Testis (tissue), 3 donors: ENCODE results near the gene RANBP9. TPM values are rescaled to one million over a fixed set of nuclear protein-coding genes. Genes with fewer than 3 reads are reported as not detected.

Experiments used
- DNase-seq: peaks from one replicate; pipeline ENCODE4 v3.0.0-alpha.2; 2019
- H3K27ac ChIP-seq, 2 donors: fragments of 200-600 bp; sonication (generic); one replicate each; pipeline ENCODE4 v1.5.1; 2019
- H3K27me3 ChIP-seq: fragments of 200-600 bp; sonication (generic); one replicate; pipeline ENCODE4 v1.5.1; 2019
- H3K36me3 ChIP-seq: fragments of 200-600 bp; sonication (generic); one replicate; pipeline ENCODE4 v1.5.1; 2017; ENCODE audit warnings: low read depth; ENCODE audit errors: missing control alignments
- H3K4me1 ChIP-seq: fragments of 200-600 bp; sonication (generic); one replicate; pipeline ENCODE4 v1.5.1; 2019
- H3K4me3 ChIP-seq, 2 donors: fragments of 200-600 bp; sonication (generic); one replicate each; pipeline ENCODE4 v1.5.1; 2017 to 2019
- H3K9me3 ChIP-seq: fragments of 200-600 bp; sonication (generic); one replicate; pipeline ENCODE4 v1.5.1; 2017
- CTCF ChIP-seq, 3 experiments: fragments of 450-650 bp in 2 of 3; fragments of 200-600 bp in 1 of 3; sonication (generic) in 1 of 3; IDR thresholded peaks; one replicate each; pipeline ENCODE4 v1.5.1; 2016 to 2019; ENCODE audit warnings: antibody characterized with exemption in 3 of 3, mild to moderate bottlenecking in 2 of 3, moderate library complexity in 1 of 3
- POLR2A ChIP-seq: fragments of 450-650 bp; IDR thresholded peaks from one replicate; pipeline ENCODE4 v1.6.1; 2017; ENCODE audit warnings: antibody characterized with exemption, mild to moderate bottlenecking, moderate library complexity
- WGBS, 2 donors: methylation state at CpG; one replicate each; pipeline ENCODE4 v1.1.5; 2018; 5-methylcytosine and 5-hydroxymethylcytosine counted together
- intact Hi-C: fragments of 100-400 bp; cut with DNase I; formaldehyde crosslinking; loops from one replicate; pipeline ENCODE4 v1.15.1; 2023; ENCODE audit warnings: low total_unique reads
- polyA plus RNA-seq: library from polyadenylated mRNA; stranded (reverse); fragments of 350-450 nt; fragmentation: Illumina TruSeq; extraction: RNeasy Lipid Tissue Mini Kit (QIAGEN cat#74804); gene quantifications from one replicate; pipeline ENCODE4 v1.2.3, GENCODE V29; 2014; ENCODE audit warnings: low read depth, low replicate concordance; ENCODE audit not compliant: insufficient read depth
- total RNA-seq, 2 donors: library from RNA; depleted of rRNA; stranded (reverse); fragments of >200 nt; gene quantifications; one replicate each; pipeline ENCODE4 v1.2.3, GENCODE V29; 2016

RANBP9 gene
- total and polyA plus RNA-seq, 3 donors from 2014 or later, result 114 to 265 (median 131) TPM

- Histone ChIP-seq H3K4me1 (peaks cover 9% of the 10 kb centered on the region), H3K27me3 (no peaks in the 10 kb centered on the region), H3K36me3 (no peaks in the 10 kb centered on the region), H3K4me3 (peak within 1 kb of the TSS; percentile 92 to 94), H3K27ac (peak within 1 kb of the TSS; percentile 81 to 93), H3K9me3 (no peaks in the 10 kb centered on the region)
- peak; percentile 98 for DNase-seq
- WGBS, 2 donors, result 1% methylated on average over 34 to 71 of the region's 85 CpGs
- intact Hi-C loops, result no loop called here
- peak; percentile 83 to 99 (median 98) for TF ChIP-seq CTCF (IDR thresholded peaks at IDR 0.05)
- TF ChIP-seq POLR2A, result peak; percentile 34
These were observed 96.5 kb downstream of the RANBP9 start, which contains the start of gene NOL7 for GRCh38 chr6:13614926-13615791. Gene NOL7 (plus strand): TSS chr6:13615335. CDS start chr6:13615359, 24 bp downstream.

- Histone ChIP-seq H3K4me3 (peak overlapping the region; percentile 92 to 94), H3K27me3 (no peaks in the 10 kb centered on the region), H3K4me1 (peaks cover 9% of the 10 kb centered on the region), H3K27ac (peak overlapping the region; percentile 81 to 93), H3K9me3 (no peaks in the 10 kb centered on the region), H3K36me3 (no peaks in the 10 kb centered on the region)
- peak; percentile 63 for DNase-seq
- TF ChIP-seq CTCF (IDR thresholded peaks at IDR 0.05) (no peak), POLR2A (no peak)
- intact Hi-C loops, result no loop called here
- WGBS, 2 donors, result 6 to 7% methylated on average over 21 to 38 of the region's 38 CpGs
These were observed 97.3 kb downstream of the RANBP9 start for GRCh38 chr6:13614126-13614925.

- no peaks in the 10 kb centered on the region for H3K36me3 ChIP-seq
- no peak overlapping the region for H3K27ac ChIP-seq
- 64 to 77% methylated on average over 3 of the region's 3 CpGs for WGBS, 2 donors
- H3K9me3 ChIP-seq, result no peaks in the 10 kb centered on the region
- H3K4me3 ChIP-seq, result no peak overlapping the region
- H3K4me1 ChIP-seq, result peaks cover 9% of the 10 kb centered on the region
- intact Hi-C loops, result no loop called here
- TF ChIP-seq POLR2A (no peak), CTCF (IDR thresholded peaks at IDR 0.05) (no peak)
- no peaks in the 10 kb centered on the region for H3K27me3 ChIP-seq
- no peak for DNase-seq
These were observed 98.5 kb downstream of the RANBP9 start for GRCh38 chr6:13613029-13613594.

- Histone ChIP-seq H3K4me3 (no peak overlapping the region), H3K9me3 (no peaks in the 10 kb centered on the region), H3K36me3 (no peaks in the 10 kb centered on the region), H3K27ac (no peak overlapping the region), H3K27me3 (no peaks in the 10 kb centered on the region), H3K4me1 (peaks cover 8% of the 10 kb centered on the region)
- 48 to 56% methylated on average over 4 of the region's 4 CpGs for WGBS, 2 donors
- DNase-seq, result no peak
- intact Hi-C loops, result no loop called here
- no peak for TF ChIP-seq POLR2A
These were observed 99.9 kb downstream of the RANBP9 start for GRCh38 chr6:13611715-13612114.

GRCh38 chr6:13605634-13606033 lies 106.0 kb downstream of the RANBP9 start:
- 91 to 96% methylated on average over 4 of the region's 4 CpGs for WGBS, 2 donors
- no peak overlapping the region for H3K27ac ChIP-seq
- H3K36me3 ChIP-seq, result no peaks in the 10 kb centered on the region
- intact Hi-C loops, result no loop called here
- no peaks in the 10 kb centered on the region for H3K9me3 ChIP-seq
- H3K4me1 ChIP-seq, result no peaks in the 10 kb centered on the region
- TF ChIP-seq POLR2A (no peak), CTCF (IDR thresholded peaks at IDR 0.05) (no peak)
- no peak for DNase-seq
- H3K4me3 ChIP-seq, result no peak overlapping the region
- no peaks in the 10 kb centered on the region for H3K27me3 ChIP-seq
